Left lung (tissue), 10 donors: ENCODE measurements around the gene CAMTA1. TPM values are rescaled to one million over a fixed set of nuclear protein-coding genes. Genes with fewer than 3 reads are reported as not detected.

Source experiments
- ATAC-seq: fragments of 200-7000 bp; cut with Tn5 transposase; one replicate; pipeline ENCODE4 v1.9.1; 2020; ENCODE audit warnings: moderate library complexity
- DNase-seq, 4 donors: peaks; one replicate each; pipeline ENCODE4 v3.0.0-alpha.2; 2013 to 2020
- H3K27ac ChIP-seq, 2 donors: fragments of 200-600 bp; sonication (generic) in 1 of 2; one replicate each; pipeline versions ENCODE4 v1.5.0 to v1.8.0; 2020 to 2021
- H3K27me3 ChIP-seq, 2 donors: fragments of 200-600 bp; sonication (generic) in 1 of 2; one replicate each; pipeline versions ENCODE4 v1.5.0 to v1.8.0; 2020 to 2021
- H3K36me3 ChIP-seq, 2 donors: fragments of 200-600 bp; sonication (generic) in 1 of 2; one replicate each; pipeline versions ENCODE4 v1.5.0 to v1.8.0; 2020 to 2021
- H3K4me1 ChIP-seq, 2 donors: fragments of 200-600 bp; one replicate each; pipeline ENCODE4 v1.8.0; 2021
- H3K4me3 ChIP-seq, 2 donors: fragments of 200-600 bp; sonication (generic) in 1 of 2; one replicate each; pipeline versions ENCODE4 v1.5.0 to v1.8.0; 2020 to 2021; ENCODE audit warnings: mild to moderate bottlenecking in 1 of 2
- H3K9me3 ChIP-seq, 2 donors: fragments of 200-600 bp; sonication (generic) in 1 of 2; one replicate each; pipeline versions ENCODE4 v1.5.0 to v1.8.0; 2020 to 2021
- CTCF ChIP-seq, 2 donors: fragments of 200-600 bp; sonication (generic) in 1 of 2; IDR thresholded peaks; one replicate each; pipeline versions ENCODE4 v1.5.0 to v1.8.0; 2021; ENCODE audit warnings: antibody characterized with exemption in 2 of 2
- intact Hi-C, 2 donors: fragments of 100-400 bp; cut with DNase I; formaldehyde crosslinking; loops; one replicate each; pipeline versions ENCODE4 v1.11.2 to v1.14.2; 2022
- polyA plus RNA-seq, 6 donors: library from polyadenylated mRNA; unstranded; fragments of 120-200 nt; gene quantifications; one replicate each; pipeline ENCODE4 v1.2.1, GENCODE V29; 2013; ENCODE audit not compliant: insufficient read length in 6 of 6
- total RNA-seq, 2 donors: library from RNA; stranded (reverse); fragmentation: NEBNext Ultra II Directional; extraction: Animal tissue kit (Norgen Biotek cat#: 25700); gene quantifications; one replicate each; pipeline ENCODE4 v1.2.1, GENCODE V29; 2021
- donor health status: DM: no; HTN: yes; CAD: no.
- donor health status: DM: no; HTN: no; CAD: no.

Gene CAMTA1
- total and polyA plus RNA-seq, 8 donors = 42.7 to 69.1 (median 49.4) TPM

GRCh38 chr1:7149080-7149838 lies 364.0 kb downstream of the CAMTA1 start:
- Histone ChIP-seq H3K4me1 (no peaks in the 10 kb centered on the region), H3K27me3 (peaks cover 0 to 32% of the 10 kb centered on the region in 2 donors), H3K4me3 (no peak overlapping the region), H3K27ac (no peak overlapping the region), H3K36me3 (no peaks in the 10 kb centered on the region), H3K9me3 (no peaks in the 10 kb centered on the region)
- DNase-seq (peak; percentile 13 to 86 (median 49)), ATAC-seq (peak; percentile 95)
- intact Hi-C loops = no loop called here
- TF ChIP-seq CTCF (IDR thresholded peaks at IDR 0.05) = no peak

GRCh38 chr1:7150724-7151280 lies 365.5 kb downstream of the CAMTA1 start:
- intact Hi-C loops = no loop called here
- H3K27me3 ChIP-seq = peaks cover 0 to 32% of the 10 kb centered on the region in 2 donors
- ATAC-seq = no peak
- TF ChIP-seq CTCF (IDR thresholded peaks at IDR 0.05) = no peak
- H3K36me3 ChIP-seq = no peaks in the 10 kb centered on the region
- no peaks in the 10 kb centered on the region for H3K4me1 ChIP-seq
- no peak for DNase-seq
- no peak overlapping the region for H3K4me3 ChIP-seq
- no peak overlapping the region for H3K27ac ChIP-seq
- H3K9me3 ChIP-seq = no peaks in the 10 kb centered on the region

- ATAC-seq (no peak), DNase-seq (no peak)
- H3K36me3 ChIP-seq = no peaks in the 10 kb centered on the region
- H3K27me3 ChIP-seq = peaks cover 0 to 32% of the 10 kb centered on the region in 2 donors
- no peaks in the 10 kb centered on the region for H3K4me1 ChIP-seq
- no peak overlapping the region for H3K27ac ChIP-seq
- intact Hi-C loops = no loop called here
- H3K9me3 ChIP-seq = no peaks in the 10 kb centered on the region
- H3K4me3 ChIP-seq = no peak overlapping the region
- TF ChIP-seq CTCF (IDR thresholded peaks at IDR 0.05) = no peak
Observed at GRCh38 chr1:7151978-7152377, 366.7 kb downstream of the CAMTA1 start.

GRCh38 chr1:7152655-7153054 lies 367.4 kb downstream of the CAMTA1 start:
- Histone ChIP-seq H3K9me3 (no peaks in the 10 kb centered on the region), H3K27me3 (peaks cover 0 to 32% of the 10 kb centered on the region in 2 donors), H3K4me3 (no peak overlapping the region), H3K36me3 (no peaks in the 10 kb centered on the region), H3K27ac (no peak overlapping the region), H3K4me1 (no peaks in the 10 kb centered on the region)
- no peak for DNase-seq
- ATAC-seq = no peak
- no peak for TF ChIP-seq CTCF (IDR thresholded peaks at IDR 0.05)
- intact Hi-C loops = no loop called here

GRCh38 chr1:7153464-7153863 lies 368.2 kb downstream of the CAMTA1 start:
- Histone ChIP-seq H3K9me3 (no peaks in the 10 kb centered on the region), H3K4me3 (no peak overlapping the region), H3K36me3 (no peaks in the 10 kb centered on the region), H3K27ac (no peak overlapping the region), H3K4me1 (no peaks in the 10 kb centered on the region), H3K27me3 (peaks cover 0 to 32% of the 10 kb centered on the region in 2 donors)
- no peak for DNase-seq
- TF ChIP-seq CTCF (IDR thresholded peaks at IDR 0.05) = no peak
- ATAC-seq = no peak
- intact Hi-C loops = no loop called here
